Neural cell (in vitro differentiated cells): ENCODE data around the gene SPG11. TPM values are rescaled to one million over a fixed set of nuclear protein-coding genes. Genes with fewer than 3 reads are reported as not detected.

Experiments
- H2AFZ ChIP-seq: fragments of 200-600, 300-800 bp; sonication (generic), shearing (Covaris generic); 2 replicates; pipeline ENCODE4 v1.6.0; 2014; ENCODE audit warnings: low read depth, mild to moderate bottlenecking, antibody characterized with exemption, low read length, moderate library complexity
- H3F3A ChIP-seq: fragments of 200-600 bp; shearing (Covaris generic); 2 replicates; pipeline ENCODE4 v1.6.1; 2016; ENCODE audit warnings: mild to moderate bottlenecking, moderate library complexity, mixed read lengths, antibody characterized with exemption, low read length; ENCODE audit not compliant: insufficient read depth, poor library complexity, severe bottlenecking
- H3K27ac ChIP-seq: fragments of 200-600, 300-800 bp; sonication (generic), shearing (Covaris generic); 2 replicates; pipeline ENCODE4 v1.5.1; 2014; ENCODE audit warnings: mild to moderate bottlenecking, low read length, moderate library complexity
- H3K27me3 ChIP-seq: fragments of 300-800, 200-600 bp; sonication (generic), shearing (Covaris generic); 2 replicates; pipeline ENCODE4 v1.6.0; 2014; ENCODE audit warnings: mild to moderate bottlenecking, low read depth, low read length, moderate library complexity; ENCODE audit not compliant: insufficient read depth
- H3K36me3 ChIP-seq: fragments of 300-800, 200-600 bp; sonication (generic), shearing (Covaris generic); 2 replicates; pipeline ENCODE4 v1.5.1; 2014; ENCODE audit warnings: mild to moderate bottlenecking, antibody characterized with exemption, low read length, moderate library complexity; ENCODE audit not compliant: insufficient read depth
- H3K4me2 ChIP-seq: fragments of 300-800, 200-600 bp; sonication (generic), shearing (Covaris generic); 2 replicates; pipeline ENCODE4 v1.6.0; 2014; ENCODE audit warnings: mild to moderate bottlenecking, low read length
- H3K4me3 ChIP-seq: fragments of 300-800, 200-600 bp; sonication (generic), shearing (Covaris generic); 2 replicates; pipeline ENCODE4 v1.5.1; 2014; ENCODE audit warnings: mild to moderate bottlenecking, low read length, moderate library complexity
- H3K79me2 ChIP-seq: fragments of 200-600 bp; shearing (Covaris generic); replicated peaks from 2 replicates; pipeline ENCODE4 v1.6.0; 2014; ENCODE audit warnings: mild to moderate bottlenecking, low read length, moderate library complexity; ENCODE audit not compliant: insufficient read depth
- H3K9ac ChIP-seq: fragments of 300-800, 200-600 bp; sonication (generic), shearing (Covaris generic); 2 replicates; pipeline ENCODE4 v1.6.1; 2016; ENCODE audit warnings: mild to moderate bottlenecking, low read length, mixed read lengths
- H3K9me2 ChIP-seq: fragments of 200-600 bp; shearing (Covaris generic); 2 replicates; pipeline ENCODE4 v1.6.1; 2016; ENCODE audit warnings: mild to moderate bottlenecking, low read length, mixed read lengths; ENCODE audit not compliant: insufficient read depth
- H3K9me3 ChIP-seq: fragments of 200-600, 300-800 bp; sonication (generic), shearing (Covaris generic); 2 replicates; pipeline ENCODE4 v1.6.1; 2016; ENCODE audit warnings: mild to moderate bottlenecking, mixed run types, low read length, moderate library complexity, mixed read lengths
- H4K20me1 ChIP-seq: fragments of 200-600 bp; shearing (Covaris generic); 2 replicates; pipeline ENCODE4 v1.6.1; 2016; ENCODE audit warnings: mild to moderate bottlenecking, mixed run types; ENCODE audit not compliant: insufficient read depth
- CTCF ChIP-seq: fragments of 450-650 bp; IDR thresholded peaks from 2 replicates; pipeline ENCODE4 v1.5.1; 2014; ENCODE audit warnings: antibody characterized with exemption, mild to moderate bottlenecking, moderate library complexity; ENCODE audit not compliant: poor library complexity, severe bottlenecking
- EP300 ChIP-seq: fragments of 450-650 bp; conservative IDR thresholded peaks from 2 replicates; pipeline ENCODE4 v1.6.1; 2014; ENCODE audit warnings: antibody characterized with exemption, mild to moderate bottlenecking, moderate library complexity; ENCODE audit not compliant: poor library complexity, severe bottlenecking
- EZH2 ChIP-seq: fragments of 200-600, 300-800 bp; shearing (Covaris generic), sonication (generic); IDR thresholded peaks from 2 replicates; pipeline ENCODE4 v1.6.1; 2014; ENCODE audit warnings: antibody characterized with exemption, low read length, borderline replicate concordance, mild to moderate bottlenecking; ENCODE audit not compliant: insufficient read depth, poor library complexity, severe bottlenecking
- MXI1 ChIP-seq: fragments of 450-650 bp; conservative IDR thresholded peaks from 2 replicates; pipeline ENCODE4 v1.6.1; 2014; ENCODE audit warnings: antibody characterized with exemption, mild to moderate bottlenecking; ENCODE audit not compliant: poor library complexity, severe bottlenecking
- POLR2AphosphoS5 ChIP-seq: IDR thresholded peaks from 2 replicates; pipeline ENCODE4 v1.6.1; 2012
- RAD21 ChIP-seq: fragments of 450-650 bp; conservative IDR thresholded peaks from 2 replicates; pipeline ENCODE4 v1.6.1; 2014; ENCODE audit warnings: antibody characterized with exemption, mild to moderate bottlenecking, moderate library complexity
- REST ChIP-seq: IDR thresholded peaks from 2 replicates; pipeline ENCODE4 v1.6.1; 2012; ENCODE audit warnings: borderline replicate concordance
- SMC3 ChIP-seq: fragments of 450-650 bp; conservative IDR thresholded peaks from 2 replicates; pipeline ENCODE4 v1.6.1; 2014; ENCODE audit warnings: antibody characterized with exemption, mild to moderate bottlenecking, moderate library complexity; ENCODE audit not compliant: poor library complexity
- TAF1 ChIP-seq: IDR thresholded peaks from 2 replicates; pipeline ENCODE4 v1.6.1; 2012; ENCODE audit warnings: low read depth
- polyA plus RNA-seq: library from polyadenylated mRNA; depleted of rRNA; stranded (reverse); fragments of >200 nt; gene quantifications from 2 replicates; pipeline ENCODE4 v1.2.3, GENCODE V29; 2014

The SPG11 gene
- polyA plus RNA-seq, 1 donor from 2014 or later: 52.2 TPM

- no peak for TF ChIP-seq TAF1
- no peak for TF ChIP-seq POLR2AphosphoS5
- no peak for TF ChIP-seq MXI1
- TF ChIP-seq SMC3: no peak
- TF ChIP-seq REST: no peak
- TF ChIP-seq RAD21: no peak
- no peak for TF ChIP-seq EZH2
- TF ChIP-seq EP300: no peak
- no peak for TF ChIP-seq CTCF
- no peak overlapping the region for H3K4me3 ChIP-seq
- H3K36me3 ChIP-seq: peaks cover 1% of the 10 kb centered on the region
Measured at GRCh38 chr15:44656913-44657312, 6.5 kb downstream of the SPG11 start.

GRCh38 chr15:44656298-44656697, 7.2 kb downstream of the SPG11 start:
- H3K9me2 ChIP-seq: no peaks in the 10 kb centered on the region
- H3K79me2 ChIP-seq: peaks cover 5% of the 10 kb centered on the region
- no peaks in the 10 kb centered on the region for H3K9me3 ChIP-seq
- H3K9ac ChIP-seq: no peak overlapping the region
- H4K20me1 ChIP-seq: no peaks in the 10 kb centered on the region
- H3F3A ChIP-seq: no peaks in the 10 kb centered on the region
- no peak overlapping the region for H3K4me2 ChIP-seq
- H3K27ac ChIP-seq: no peak overlapping the region
- H3K27me3 ChIP-seq: no peaks in the 10 kb centered on the region
- no peak overlapping the region for H3K4me3 ChIP-seq
- TF ChIP-seq SMC3 (no peak), EP300 (no peak)
- H3K36me3 ChIP-seq: peaks cover 4% of the 10 kb centered on the region
- H2AFZ ChIP-seq: no peak overlapping the region

More at GRCh38 chr15:44656913-44657312, 6.5 kb downstream of the SPG11 start:
- H3K4me2 ChIP-seq: no peak overlapping the region
- H3F3A ChIP-seq: no peaks in the 10 kb centered on the region
- H3K9me3 ChIP-seq: no peaks in the 10 kb centered on the region
- no peak overlapping the region for H3K27ac ChIP-seq
- H3K9ac ChIP-seq: no peak overlapping the region
- H3K9me2 ChIP-seq: no peaks in the 10 kb centered on the region
- no peaks in the 10 kb centered on the region for H4K20me1 ChIP-seq
- H3K79me2 ChIP-seq: peaks cover 11% of the 10 kb centered on the region
- no peaks in the 10 kb centered on the region for H3K27me3 ChIP-seq
- H2AFZ ChIP-seq: no peak overlapping the region

GRCh38 chr15:44654858-44655257, 8.6 kb downstream of the SPG11 start:
- TF ChIP-seq TAF1: no peak
- no peak for TF ChIP-seq CTCF
- no peak for TF ChIP-seq EZH2
- no peak for TF ChIP-seq EP300
- TF ChIP-seq SMC3: no peak
- no peak for TF ChIP-seq MXI1
- no peak for TF ChIP-seq RAD21
- no peak for TF ChIP-seq REST
- TF ChIP-seq POLR2AphosphoS5: no peak
- H3K79me2 ChIP-seq: no peaks in the 10 kb centered on the region
- H2AFZ ChIP-seq: no peak overlapping the region
- H3K36me3 ChIP-seq: peaks cover 4% of the 10 kb centered on the region
- no peaks in the 10 kb centered on the region for H3K9me3 ChIP-seq
- H3K27ac ChIP-seq: no peak overlapping the region
- no peaks in the 10 kb centered on the region for H4K20me1 ChIP-seq
- no peaks in the 10 kb centered on the region for H3F3A ChIP-seq
- no peak overlapping the region for H3K4me2 ChIP-seq
- no peak overlapping the region for H3K9ac ChIP-seq
- H3K27me3 ChIP-seq: no peaks in the 10 kb centered on the region
- H3K4me3 ChIP-seq: no peak overlapping the region
- H3K9me2 ChIP-seq: no peaks in the 10 kb centered on the region
